ENCODE measurements around the gene EPO.
"Not testable (repeated sequence)": the region's sequence is repeated elsewhere in the genome, so short reads cannot be mapped to it uniquely, and the experiment has no call there.

Gene EPO

GRCh38 chr7:100711369-100711768 is 8.9 kb upstream of the EPO start:
- Histone ChIP-seq H3K4me1 (ENCODE audit: control insufficient read depth in 1 of 2, insufficient read depth in 2 of 2, low read length in 2 of 2) (peaks cover 6 to 11% of the 10 kb centered on the region in 2 donors), H3K9me3 (ENCODE audit: control insufficient read depth in 1 of 2, low read length in 2 of 2) (no peaks in the 10 kb centered on the region), H3K27ac (ENCODE audit: low read length) (no peak overlapping the region), H3K36me3 (ENCODE audit: control insufficient read depth in 1 of 2, insufficient read depth in 2 of 2, low read length in 2 of 2) (peaks cover 0 to 4% of the 10 kb centered on the region in 2 donors), H3K27me3 (ENCODE audit: low read depth, low read length) (no peaks in the 10 kb centered on the region), H3K4me3 (ENCODE audit: low read depth in 1 of 2, low read length in 2 of 2) (no peak overlapping the region)

- H3K4me1 ChIP-seq (ENCODE audit: control insufficient read depth in 1 of 2, insufficient read depth in 2 of 2, low read length in 2 of 2) = no peaks in the 10 kb centered on the region
- H3K9me3 ChIP-seq (ENCODE audit: control insufficient read depth in 1 of 2, low read length in 2 of 2) = peaks cover 0 to 2% of the 10 kb centered on the region in 2 donors
- H3K27ac ChIP-seq (ENCODE audit: low read length) = no peak overlapping the region
- no peaks in the 10 kb centered on the region for H3K36me3 ChIP-seq (ENCODE audit: control insufficient read depth in 1 of 2, insufficient read depth in 2 of 2, low read length in 2 of 2)
- no peak overlapping the region for H3K4me3 ChIP-seq (ENCODE audit: low read depth in 1 of 2, low read length in 2 of 2)
- H3K27me3 ChIP-seq (ENCODE audit: low read depth, low read length) = peaks cover 3% of the 10 kb centered on the region
These were observed 5.5 kb upstream of the EPO start for GRCh38 chr7:100714725-100715124.

- not testable (repeated sequence) for H3K4me1 ChIP-seq (ENCODE audit: control insufficient read depth in 1 of 2, insufficient read depth in 2 of 2, low read length in 2 of 2); H3K36me3 ChIP-seq (ENCODE audit: control insufficient read depth in 1 of 2, insufficient read depth in 2 of 2, low read length in 2 of 2); H3K27ac ChIP-seq (ENCODE audit: low read length); H3K4me3 ChIP-seq (ENCODE audit: low read depth in 1 of 2, low read length in 2 of 2); H3K9me3 ChIP-seq (ENCODE audit: control insufficient read depth in 1 of 2, low read length in 2 of 2)
- peaks cover 26% of the 10 kb centered on the region for H3K27me3 ChIP-seq (ENCODE audit: low read depth, low read length)
These were observed 3.2 kb upstream of the EPO start for GRCh38 chr7:100717073-100717472.

GRCh38 chr7:100719523-100720278 is 567 bp upstream of the EPO start:
- H3K27me3 ChIP-seq (ENCODE audit: low read depth, low read length) = peaks cover 26% of the 10 kb centered on the region

GRCh38 chr7:100720671-100721504 is 620 bp downstream of the EPO start:
- peaks cover 26% of the 10 kb centered on the region for H3K27me3 ChIP-seq (ENCODE audit: low read depth, low read length)
- peaks cover 0 to 2% of the 10 kb centered on the region in 2 donors for H3K9me3 ChIP-seq (ENCODE audit: control insufficient read depth in 1 of 2, low read length in 2 of 2)
- H3K27ac ChIP-seq (ENCODE audit: low read length) = no peak overlapping the region
- peak overlapping the region in 1 of 2 donors; percentile 24 for H3K4me3 ChIP-seq (ENCODE audit: low read depth in 1 of 2, low read length in 2 of 2)
- H3K4me1 ChIP-seq (ENCODE audit: control insufficient read depth in 1 of 2, insufficient read depth in 2 of 2, low read length in 2 of 2) = peaks cover 0 to 8% of the 10 kb centered on the region in 2 donors
- H3K36me3 ChIP-seq (ENCODE audit: control insufficient read depth in 1 of 2, insufficient read depth in 2 of 2, low read length in 2 of 2) = no peaks in the 10 kb centered on the region

More at GRCh38 chr7:100719523-100720278, 567 bp upstream of the EPO start:
- Histone ChIP-seq H3K4me1 (ENCODE audit: control insufficient read depth in 1 of 2, insufficient read depth in 2 of 2, low read length in 2 of 2) (peaks cover 0 to 8% of the 10 kb centered on the region in 2 donors), H3K36me3 (ENCODE audit: control insufficient read depth in 1 of 2, insufficient read depth in 2 of 2, low read length in 2 of 2) (no peaks in the 10 kb centered on the region), H3K9me3 (ENCODE audit: control insufficient read depth in 1 of 2, low read length in 2 of 2) (peaks cover 0 to 2% of the 10 kb centered on the region in 2 donors), H3K27ac (ENCODE audit: low read length) (no peak overlapping the region), H3K4me3 (ENCODE audit: low read depth in 1 of 2, low read length in 2 of 2) (no peak overlapping the region)

GRCh38 chr7:100721505-100721812 is 1.2 kb downstream of the EPO start:
- Histone ChIP-seq H3K27me3 (ENCODE audit: low read depth, low read length) (peaks cover 26% of the 10 kb centered on the region), H3K27ac (ENCODE audit: low read length) (no peak overlapping the region), H3K9me3 (ENCODE audit: control insufficient read depth in 1 of 2, low read length in 2 of 2) (peaks cover 0 to 2% of the 10 kb centered on the region in 2 donors), H3K36me3 (ENCODE audit: control insufficient read depth in 1 of 2, insufficient read depth in 2 of 2, low read length in 2 of 2) (no peaks in the 10 kb centered on the region), H3K4me1 (ENCODE audit: control insufficient read depth in 1 of 2, insufficient read depth in 2 of 2, low read length in 2 of 2) (peaks cover 0 to 8% of the 10 kb centered on the region in 2 donors), H3K4me3 (ENCODE audit: low read depth in 1 of 2, low read length in 2 of 2) (no peak overlapping the region)

GRCh38 chr7:100722480-100723212 is 2.4 kb downstream of the EPO start:
- peaks cover 0 to 8% of the 10 kb centered on the region in 2 donors for H3K4me1 ChIP-seq (ENCODE audit: control insufficient read depth in 1 of 2, insufficient read depth in 2 of 2, low read length in 2 of 2)
- H3K36me3 ChIP-seq (ENCODE audit: control insufficient read depth in 1 of 2, insufficient read depth in 2 of 2, low read length in 2 of 2) = no peaks in the 10 kb centered on the region
- H3K4me3 ChIP-seq (ENCODE audit: low read depth in 1 of 2, low read length in 2 of 2) = no peak overlapping the region
- no peak overlapping the region for H3K27ac ChIP-seq (ENCODE audit: low read length)
- H3K9me3 ChIP-seq (ENCODE audit: control insufficient read depth in 1 of 2, low read length in 2 of 2) = peaks cover 0 to 2% of the 10 kb centered on the region in 2 donors
- H3K27me3 ChIP-seq (ENCODE audit: low read depth, low read length) = peaks cover 26% of the 10 kb centered on the region

- Histone ChIP-seq H3K9me3 (ENCODE audit: control insufficient read depth in 1 of 2, low read length in 2 of 2) (no peaks in the 10 kb centered on the region), H3K27me3 (ENCODE audit: low read depth, low read length) (peaks cover 26% of the 10 kb centered on the region), H3K4me1 (ENCODE audit: control insufficient read depth in 1 of 2, insufficient read depth in 2 of 2, low read length in 2 of 2) (peaks cover 0 to 8% of the 10 kb centered on the region in 2 donors), H3K36me3 (ENCODE audit: control insufficient read depth in 1 of 2, insufficient read depth in 2 of 2, low read length in 2 of 2) (no peaks in the 10 kb centered on the region), H3K4me3 (ENCODE audit: low read depth in 1 of 2, low read length in 2 of 2) (no peak overlapping the region), H3K27ac (ENCODE audit: low read length) (no peak overlapping the region)
These were observed 3.5 kb downstream of the EPO start for GRCh38 chr7:100723732-100724275.

- H3K27ac ChIP-seq (ENCODE audit: low read length); H3K4me1 ChIP-seq (ENCODE audit: control insufficient read depth in 1 of 2, insufficient read depth in 2 of 2, low read length in 2 of 2); H3K4me3 ChIP-seq (ENCODE audit: low read depth in 1 of 2, low read length in 2 of 2); H3K36me3 ChIP-seq (ENCODE audit: control insufficient read depth in 1 of 2, insufficient read depth in 2 of 2, low read length in 2 of 2); H3K9me3 ChIP-seq (ENCODE audit: control insufficient read depth in 1 of 2, low read length in 2 of 2): not testable (repeated sequence)
- peaks cover 26% of the 10 kb centered on the region for H3K27me3 ChIP-seq (ENCODE audit: low read depth, low read length)
These were observed 4.1 kb downstream of the EPO start for GRCh38 chr7:100724364-100724763.

GRCh38 chr7:100726996-100727761 is 6.9 kb downstream of the EPO start:
- no peak overlapping the region for H3K4me3 ChIP-seq (ENCODE audit: low read depth in 1 of 2, low read length in 2 of 2)
- H3K36me3 ChIP-seq (ENCODE audit: control insufficient read depth in 1 of 2, insufficient read depth in 2 of 2, low read length in 2 of 2) = no peaks in the 10 kb centered on the region
- H3K27ac ChIP-seq (ENCODE audit: low read length) = no peak overlapping the region
- H3K4me1 ChIP-seq (ENCODE audit: control insufficient read depth in 1 of 2, insufficient read depth in 2 of 2, low read length in 2 of 2) = no peaks in the 10 kb centered on the region
- no peaks in the 10 kb centered on the region for H3K9me3 ChIP-seq (ENCODE audit: control insufficient read depth in 1 of 2, low read length in 2 of 2)
- H3K27me3 ChIP-seq (ENCODE audit: low read depth, low read length) = no peaks in the 10 kb centered on the region

All from muscle layer of duodenum (tissue), 2 donors.